ENCODE measurements around the gene C1orf35. TPM values are rescaled to one million over a fixed set of nuclear protein-coding genes. Genes with fewer than 3 reads are reported as not detected.

Gene C1orf35
- total and polyA plus RNA-seq, 9 of the 15 experiments (the other 6 are each of a cell fraction or from before 2014, with no cell fraction given), result 3.2 to 48.7 (median 12.5) TPM

GRCh38 chr1:228108055-228108690, 5.0 kb upstream of the C1orf35 start (continued):
- TF ChIP-seq, protein P1, sequence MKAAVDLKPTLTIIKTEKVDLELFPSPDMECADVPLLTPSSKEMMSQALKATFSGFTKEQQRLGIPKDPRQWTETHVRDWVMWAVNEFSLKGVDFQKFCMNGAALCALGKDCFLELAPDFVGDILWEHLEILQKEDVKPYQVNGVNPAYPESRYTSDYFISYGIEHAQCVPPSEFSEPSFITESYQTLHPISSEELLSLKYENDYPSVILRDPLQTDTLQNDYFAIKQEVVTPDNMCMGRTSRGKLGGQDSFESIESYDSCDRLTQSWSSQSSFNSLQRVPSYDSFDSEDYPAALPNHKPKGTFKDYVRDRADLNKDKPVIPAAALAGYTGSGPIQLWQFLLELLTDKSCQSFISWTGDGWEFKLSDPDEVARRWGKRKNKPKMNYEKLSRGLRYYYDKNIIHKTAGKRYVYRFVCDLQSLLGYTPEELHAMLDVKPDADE (conservative IDR thresholded peaks at IDR 0.05; ENCODE audit: control insufficient read depth, low read depth, low read length), result 0 out of 2 replicates have a peak, but pooled peaks have one; percentile 39
- TF ChIP-seq CEBPZ (IDR thresholded peaks at IDR 0.05; ENCODE audit: borderline replicate concordance, low read depth, low read length), result no peak

DNA sequence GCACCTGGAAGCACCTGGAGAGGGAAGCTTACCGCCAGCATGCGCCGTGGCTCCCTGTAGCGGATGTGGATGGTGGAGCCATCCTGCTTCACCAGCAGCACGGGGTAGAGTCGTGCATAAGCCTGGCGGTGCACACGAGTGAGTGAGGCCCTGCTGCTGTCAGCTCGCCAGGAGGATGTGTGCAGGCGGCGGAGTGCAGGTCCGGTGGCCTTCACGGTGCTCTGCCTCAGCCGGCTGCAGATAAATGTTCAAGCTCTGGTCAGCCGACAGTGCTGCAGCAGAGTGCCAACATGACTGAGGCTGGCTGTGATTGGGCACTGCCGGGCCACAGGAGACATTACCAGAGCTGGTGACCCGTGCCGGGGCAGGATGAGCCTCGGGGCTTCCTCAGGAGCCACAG, 4.5 kb upstream of the C1orf35 start:
- in situ Hi-C loops (cut with MboI) (no loop called here), intact Hi-C loops (cut with micrococcal nuclease) (no loop called here)
- Histone ChIP-seq H3K4me3 (peak overlapping the region; percentile 81), H3K27me3 (ENCODE audit: control insufficient read depth in 2 of 2, insufficient read depth in 2 of 2, low read length in 2 of 2) (no peaks in the 10 kb centered on the region), H3K9me3 (replicated peaks; ENCODE audit: control insufficient read depth, insufficient read depth, low read depth, low read length) (peaks cover 5% of the 10 kb centered on the region; the same call in 1 of the 2 replicates), H3K79me2 (ENCODE audit: control insufficient read depth, insufficient read depth, low read length) (peaks cover 41% of the 10 kb centered on the region), H3K27ac (ENCODE audit: extremely low read depth, low read depth, low read length) (no peak overlapping the region), H3K9ac (ENCODE audit: insufficient read depth in 1 of 2, low read depth in 2 of 2, low read length in 2 of 2) (peak overlapping the region; percentile 86 to 99; a peak in 2 of 4 replicates), H2AFZ (ENCODE audit: low read depth, low read length) (no peak overlapping the region), H4K20me1 (replicated peaks; ENCODE audit: control insufficient read depth, insufficient read depth, low read length) (no peaks in the 10 kb centered on the region), H3K36me3 (ENCODE audit: control insufficient read depth, insufficient read depth, low read length) (peaks cover 29% of the 10 kb centered on the region; the same call in 2 of the 3 replicates), H3K9me1 (ENCODE audit: control insufficient read depth, insufficient read depth, low read length) (no peaks in the 10 kb centered on the region), H3K4me1 (replicated peaks in 1 of 2; ENCODE audit: control insufficient read depth in 2 of 2, insufficient read depth in 2 of 2, low read length in 2 of 2) (peaks cover 23 to 56% of the 10 kb centered on the region in 2 experiments; a peak in 4 of 5 replicates), H3K4me2 (ENCODE audit: insufficient read depth, low read length) (peak overlapping the region; percentile 97)
- BruUV-seq (replicated peaks), result no TSS peak
- no peak for ATAC-seq
- CTCF ChIA-PET (ENCODE audit: low intra/inter-chr PET ratio), result no interaction called here
- 86% methylated on average over 18 of the region's 19 CpGs for WGBS (ENCODE audit: insufficient coverage, low coverage, missing lambda C conversion rate)
- no peak for FAIRE-seq
- DNase-seq (ENCODE audit: extremely low read depth in 1 of 4, low spot score in 3 of 4), result peak in 1 of 4 experiments; percentile 8
- POLR2A ChIA-PET, result interaction anchor here (0.6 to 2.0 kb wide), 4 partner anchors 9 to 60 kb away, joined by 3 to 8 read pairs (median 6); no protein-coding TSS in a partner anchor
- TF ChIP-seq RBFOX2 (IDR thresholded peaks at IDR 0.05; ENCODE audit: low read depth, low read length) (peak; percentile 49), HDAC6 (IDR thresholded peaks at IDR 0.05; ENCODE audit: low read depth, low read length) (no peak), TBL1XR1 (IDR thresholded peaks at IDR 0.05; ENCODE audit: low read length in 2 of 2) (no peak), CHD1 (IDR thresholded peaks at IDR 0.05; ENCODE audit: low read length) (no peak), E2F5 (CRISPR knock-in tag; IDR thresholded peaks at IDR 0.05) (no peak)
